Esophagus muscularis mucosa (tissue), 4 donors: ENCODE measurements around the gene BBS1. TPM values are rescaled to one million over a fixed set of nuclear protein-coding genes. Genes with fewer than 3 reads are reported as not detected.

Experiments
- DNase-seq: peaks from one replicate; pipeline ENCODE4 v3.0.0-alpha.2; 2017; ENCODE audit errors: extremely low spot score
- H3K27ac ChIP-seq, 4 donors: fragments of 200-600 bp; sonication (generic); replicated peaks in 1 of 4; 1 replicate in 3 of 4; 2 replicates in 1 of 4; pipeline ENCODE4 v1.5.1; 2016 to 2019; ENCODE audit warnings: mild to moderate bottlenecking in 1 of 4
- H3K27me3 ChIP-seq, 4 donors: fragments of 200-600 bp; sonication (generic); one replicate each; pipeline versions ENCODE4 v1.5.1 to v1.6.0; 2016 to 2019
- H3K36me3 ChIP-seq, 4 donors: fragments of 200-600 bp; sonication (generic); one replicate each; pipeline ENCODE4 v1.5.1; 2016 to 2019
- H3K4me1 ChIP-seq, 4 donors: fragments of 200-600 bp; sonication (generic); one replicate each; pipeline ENCODE4 v1.5.1; 2016 to 2019
- H3K4me3 ChIP-seq, 4 donors: fragments of 200-600 bp; sonication (generic); 1 replicate in 2 of 4; 2 replicates in 2 of 4; pipeline ENCODE4 v1.5.1; 2016 to 2019; ENCODE audit warnings: mild to moderate bottlenecking in 4 of 4, moderate library complexity in 1 of 4
- H3K9me3 ChIP-seq, 4 donors: fragments of 200-600 bp; sonication (generic); 1 replicate in 3 of 4; 2 replicates in 1 of 4; pipeline ENCODE4 v1.5.1; 2016 to 2019
- EP300 ChIP-seq: sonication (generic); formaldehyde crosslinking; IDR thresholded peaks from one replicate; pipeline ENCODE4 v1.6.1; 2017; ENCODE audit warnings: antibody characterized with exemption
- POLR2A ChIP-seq: fragments of 450-650 bp; IDR thresholded peaks from one replicate; pipeline ENCODE4 v1.6.1; 2017; ENCODE audit warnings: antibody characterized with exemption, moderate library complexity, mild to moderate bottlenecking, low read depth
- POLR2AphosphoS5 ChIP-seq, 2 donors: sonication (generic); formaldehyde crosslinking; IDR thresholded peaks; one replicate each; pipeline ENCODE4 v1.6.1; 2017; ENCODE audit warnings: antibody characterized with exemption in 2 of 2
- WGBS: methylation state at CpG from one replicate; pipeline ENCODE4 v1.1.5; 2018; 5-methylcytosine and 5-hydroxymethylcytosine counted together
- intact Hi-C: fragments of 100-400 bp; cut with DNase I; formaldehyde crosslinking; loops from one replicate; pipeline ENCODE4 v1.15.1; 2023
- total RNA-seq, 4 donors: library from RNA; depleted of rRNA; stranded (reverse); fragments of >200 nt; gene quantifications; one replicate each; pipeline versions ENCODE4 v1.1.0 to v1.2.1, GENCODE V29; 2016
- TF ChIP-seq, protein P1 (sequence below), 3 experiments: fragments of 200-600 bp in 2 of 3; fragments of 450-650 bp in 1 of 3; sonication (generic) in 2 of 3; IDR thresholded peaks; one replicate each; pipeline ENCODE4 v1.5.1; 2017 to 2019; ENCODE audit warnings: antibody characterized with exemption in 3 of 3, mild to moderate bottlenecking in 2 of 3, moderate library complexity in 1 of 3

The BBS1 gene
- total RNA-seq, 4 donors from 2014 or later, result 68.1 to 78.5 (median 73.1) TPM

DNA sequence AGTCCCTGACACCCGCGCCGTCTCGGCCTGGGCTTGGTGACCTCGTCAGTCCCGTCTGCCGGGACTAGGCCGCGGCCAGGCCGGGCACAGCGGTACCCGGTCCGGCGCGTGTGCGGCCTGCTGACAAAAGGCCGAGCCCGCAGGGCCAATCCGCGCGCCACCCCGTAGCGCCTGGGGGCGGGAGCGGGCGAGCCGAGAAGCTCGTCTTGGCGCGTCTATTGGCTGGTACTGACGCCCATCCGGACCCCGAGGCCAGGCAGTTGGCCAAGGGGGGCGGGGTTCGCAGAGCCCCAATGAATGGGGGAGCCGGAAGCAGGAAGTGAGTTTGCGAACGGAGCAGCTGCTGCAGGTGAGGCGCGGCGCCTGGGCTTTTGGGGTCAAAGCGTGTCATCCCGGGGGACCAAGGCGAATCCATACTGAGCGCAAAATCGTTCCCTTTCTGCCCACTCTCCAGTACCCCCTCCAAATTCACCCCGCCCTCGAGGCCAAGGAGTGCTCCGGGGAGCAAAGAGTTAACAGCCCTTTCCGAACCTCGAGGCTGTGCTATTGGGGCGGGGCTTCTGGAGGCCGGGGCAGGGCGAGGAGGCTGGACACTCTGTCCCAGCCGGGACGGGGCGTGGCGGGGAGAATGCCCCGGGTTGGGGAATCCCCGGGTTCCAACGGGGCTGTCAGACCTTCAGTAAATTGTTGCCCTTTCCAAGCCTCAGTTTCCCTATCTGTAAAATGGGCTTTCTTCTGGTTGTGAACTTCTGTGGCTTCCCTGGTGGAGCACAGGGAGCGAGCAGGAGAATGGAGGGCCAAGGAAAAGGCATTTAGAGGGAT is 30.1 kb upstream of the BBS1 start, which contains the start of gene DPP3:
TSS of gene DPP3 (plus strand) at position 318 of the 822 bp plus-strand sequence. CDS start 1,767 bp downstream, outside the sequence.
- Histone ChIP-seq H3K4me1 (peaks cover 8 to 27% (median 22%) of the 10 kb centered on the region in 4 donors), H3K27ac (peak within 1 kb of the TSS; percentile 90 to 94 (median 94)), H3K9me3 (no peaks in the 10 kb centered on the region), H3K27me3 (no peaks in the 10 kb centered on the region), H3K4me3 (peak within 1 kb of the TSS; percentile 67 to 82 (median 74)), H3K36me3 (peaks cover 4 to 40% (median 23%) of the 10 kb centered on the region in 4 donors)
- under 1% methylated on average over 25 of the region's 62 CpGs for WGBS
- peak; percentile 99 for DNase-seq
- TF ChIP-seq POLR2AphosphoS5 (IDR thresholded peaks at IDR 0.05) (peak; percentile 95 to 96), EP300 (no peak), POLR2A (peak; percentile 91)
- TF ChIP-seq, protein P1, sequence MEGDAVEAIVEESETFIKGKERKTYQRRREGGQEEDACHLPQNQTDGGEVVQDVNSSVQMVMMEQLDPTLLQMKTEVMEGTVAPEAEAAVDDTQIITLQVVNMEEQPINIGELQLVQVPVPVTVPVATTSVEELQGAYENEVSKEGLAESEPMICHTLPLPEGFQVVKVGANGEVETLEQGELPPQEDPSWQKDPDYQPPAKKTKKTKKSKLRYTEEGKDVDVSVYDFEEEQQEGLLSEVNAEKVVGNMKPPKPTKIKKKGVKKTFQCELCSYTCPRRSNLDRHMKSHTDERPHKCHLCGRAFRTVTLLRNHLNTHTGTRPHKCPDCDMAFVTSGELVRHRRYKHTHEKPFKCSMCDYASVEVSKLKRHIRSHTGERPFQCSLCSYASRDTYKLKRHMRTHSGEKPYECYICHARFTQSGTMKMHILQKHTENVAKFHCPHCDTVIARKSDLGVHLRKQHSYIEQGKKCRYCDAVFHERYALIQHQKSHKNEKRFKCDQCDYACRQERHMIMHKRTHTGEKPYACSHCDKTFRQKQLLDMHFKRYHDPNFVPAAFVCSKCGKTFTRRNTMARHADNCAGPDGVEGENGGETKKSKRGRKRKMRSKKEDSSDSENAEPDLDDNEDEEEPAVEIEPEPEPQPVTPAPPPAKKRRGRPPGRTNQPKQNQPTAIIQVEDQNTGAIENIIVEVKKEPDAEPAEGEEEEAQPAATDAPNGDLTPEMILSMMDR (IDR thresholded peaks at IDR 0.05), result peak in 1 of 3 experiments; percentile 10
- intact Hi-C loops, result no loop called here

DNA sequence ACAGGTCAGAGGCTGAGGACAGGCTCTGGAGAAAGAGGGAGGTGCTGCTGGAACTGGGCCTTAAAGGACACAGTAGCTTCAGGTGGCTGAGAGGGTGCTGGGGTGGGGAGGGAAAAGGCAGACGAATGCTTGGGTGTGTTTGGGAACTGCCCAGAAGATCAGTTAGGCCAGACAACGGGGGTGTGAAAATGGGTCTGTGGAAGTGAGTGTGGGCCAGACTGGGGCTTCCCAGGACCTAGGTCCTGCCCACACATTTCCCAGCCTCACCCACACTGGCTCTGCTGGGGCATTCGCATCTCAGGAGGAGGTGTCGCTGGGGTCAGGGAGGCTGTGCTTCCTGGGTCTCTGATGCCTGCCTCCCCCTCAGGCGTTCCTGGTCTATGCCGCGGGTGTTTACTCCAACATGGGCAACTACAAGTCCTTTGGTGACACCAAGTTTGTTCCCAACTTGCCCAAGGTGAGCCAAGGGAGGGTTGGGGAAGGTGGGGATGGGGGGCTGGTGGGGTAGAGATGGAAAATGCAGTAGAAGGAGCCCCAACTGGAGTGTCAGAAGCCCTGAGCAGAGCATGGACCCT is 25.5 kb upstream of the BBS1 start:
- Histone ChIP-seq H3K27ac (no peak overlapping the region), H3K27me3 (no peaks in the 10 kb centered on the region), H3K36me3 (peaks cover 0 to 69% (median 41%) of the 10 kb centered on the region in 4 donors), H3K4me1 (peaks cover 4 to 11% (median 9%) of the 10 kb centered on the region in 4 donors), H3K9me3 (no peaks in the 10 kb centered on the region), H3K4me3 (no peak overlapping the region)
- TF ChIP-seq, protein P1 (IDR thresholded peaks at IDR 0.05), result no peak
- no peak for TF ChIP-seq POLR2AphosphoS5 (IDR thresholded peaks at IDR 0.05)
- no peak for TF ChIP-seq POLR2A
- no peak for TF ChIP-seq EP300
- intact Hi-C loops, result no loop called here
- WGBS, result 88% methylated on average over 7 of the region's 7 CpGs
- DNase-seq, result no peak

DNA sequence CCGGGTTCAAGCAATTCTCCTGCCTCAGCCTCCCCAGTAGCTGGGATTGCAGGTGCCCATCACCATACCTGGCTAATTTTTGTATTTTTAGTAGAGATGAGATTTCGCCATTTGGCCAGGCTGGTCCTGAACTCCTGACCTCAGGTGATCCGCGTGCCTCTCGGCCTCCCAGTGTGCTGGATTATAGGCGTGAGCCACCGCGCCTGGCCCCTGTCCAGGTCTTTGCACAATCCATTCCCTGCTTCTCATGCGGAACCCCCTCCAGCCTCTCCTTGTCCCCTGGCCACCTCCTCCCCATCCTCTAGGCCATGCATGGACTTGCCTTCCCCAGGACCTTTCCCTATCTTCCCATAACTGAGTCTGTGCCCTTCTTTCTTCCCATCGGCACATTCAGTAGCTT is 21.5 kb upstream of the BBS1 start:
- peaks cover 7 to 94% (median 56%) of the 10 kb centered on the region in 4 donors for H3K36me3 ChIP-seq

DNA sequence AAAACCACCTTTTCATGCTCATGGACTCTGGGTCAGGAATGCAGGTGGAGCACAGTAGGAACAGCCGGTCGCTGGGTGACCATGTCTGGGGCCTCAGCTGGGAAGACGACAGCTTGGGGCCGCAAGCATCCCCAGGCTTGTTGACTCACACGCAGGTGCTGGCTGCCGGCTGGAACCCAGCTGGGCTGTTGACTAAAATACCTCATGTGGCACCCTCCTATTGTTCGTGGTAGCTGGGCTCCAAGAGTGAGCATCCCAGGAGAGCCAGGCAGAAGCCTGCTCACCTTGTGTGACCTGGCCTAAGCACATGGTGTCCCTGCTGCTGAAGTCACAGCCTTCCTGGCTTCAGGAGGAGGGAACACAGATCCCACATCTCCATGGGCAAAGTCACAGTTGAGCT is 20.8 kb upstream of the BBS1 start:
- Histone ChIP-seq H3K4me1 (no peaks in the 10 kb centered on the region), H3K9me3 (no peaks in the 10 kb centered on the region), H3K27me3 (no peaks in the 10 kb centered on the region), H3K36me3 (peaks cover 7 to 92% (median 56%) of the 10 kb centered on the region in 4 donors), H3K27ac (no peak overlapping the region), H3K4me3 (no peak overlapping the region)
- intact Hi-C loops, result no loop called here
- WGBS, result 90% methylated on average over 4 of the region's 7 CpGs
- TF ChIP-seq, protein P1 (IDR thresholded peaks at IDR 0.05), result no peak
- DNase-seq, result no peak

More for the DNA sequence above, 21.5 kb upstream of the BBS1 start:
- intact Hi-C loops, result no loop called here
- H3K4me1 ChIP-seq, result no peaks in the 10 kb centered on the region
- no peak for DNase-seq
- TF ChIP-seq POLR2A, result no peak
- no peak for TF ChIP-seq POLR2AphosphoS5 (IDR thresholded peaks at IDR 0.05)
- TF ChIP-seq, protein P1 (IDR thresholded peaks at IDR 0.05), result no peak
- TF ChIP-seq EP300, result no peak
- H3K9me3 ChIP-seq, result no peaks in the 10 kb centered on the region
- no peaks in the 10 kb centered on the region for H3K27me3 ChIP-seq
- 96% methylated on average over 10 of the region's 10 CpGs for WGBS
- H3K27ac ChIP-seq, result no peak overlapping the region
- no peak overlapping the region for H3K4me3 ChIP-seq
